HG02588 (cell line): ENCODE data around the gene TOMM7.
A peak's percentile ranks its signal among the peaks of the same experiment; 100 is the strongest.
"Not testable (repeated sequence)": the region's sequence is repeated elsewhere in the genome, so short reads cannot be mapped to it uniquely, and the experiment has no call there.

ENCODE experiments used
- ATAC-seq: cut with Tn5 transposase; IDR thresholded peaks from one replicate; pipeline ENCODE4 v1.9.1; 2021; ENCODE audit warnings: mild to moderate bottlenecking, moderate library complexity; ENCODE audit not compliant: unreplicated experiment

TOMM7 gene

GRCh38 chr7:22854158-22855048 lies 31.8 kb upstream of the TOMM7 start:
- ATAC-seq: peak; percentile 82

GRCh38 chr7:22853674-22854157 lies 31.1 kb upstream of the TOMM7 start:
- peak; percentile 27 for ATAC-seq

GRCh38 chr7:22853138-22853537 lies 30.5 kb upstream of the TOMM7 start:
- no peak for ATAC-seq

GRCh38 chr7:22851145-22851544 lies 28.5 kb upstream of the TOMM7 start:
- ATAC-seq: no peak

- not testable (repeated sequence) for ATAC-seq
These were observed 27.7 kb upstream of the TOMM7 start for GRCh38 chr7:22850394-22850793.

- ATAC-seq: no peak
These were observed 27.0 kb upstream of the TOMM7 start for GRCh38 chr7:22849662-22850061.

GRCh38 chr7:22849172-22849571 lies 26.5 kb upstream of the TOMM7 start:
- ATAC-seq: no peak

GRCh38 chr7:22846961-22847360 lies 24.3 kb upstream of the TOMM7 start:
- ATAC-seq: no peak

- ATAC-seq: no peak
These were observed 22.7 kb upstream of the TOMM7 start for GRCh38 chr7:22845221-22845834.

- ATAC-seq: no peak
These were observed 21.1 kb upstream of the TOMM7 start for GRCh38 chr7:22843681-22844309.

GRCh38 chr7:22842973-22843372 lies 20.3 kb upstream of the TOMM7 start:
- no peak for ATAC-seq

- no peak for ATAC-seq
These were observed 19.8 kb upstream of the TOMM7 start for GRCh38 chr7:22842383-22842941.

GRCh38 chr7:22841954-22842353 lies 19.3 kb upstream of the TOMM7 start:
- no peak for ATAC-seq

GRCh38 chr7:22837308-22837707 lies 14.7 kb upstream of the TOMM7 start:
- no peak for ATAC-seq

- not testable (repeated sequence) for ATAC-seq
These were observed 13.9 kb upstream of the TOMM7 start for GRCh38 chr7:22836506-22836905.

- ATAC-seq: no peak
These were observed 11.3 kb upstream of the TOMM7 start for GRCh38 chr7:22833957-22834356.

- ATAC-seq: no peak
These were observed 10.6 kb upstream of the TOMM7 start for GRCh38 chr7:22833113-22833855.

GRCh38 chr7:22832401-22832800 lies 9.8 kb upstream of the TOMM7 start:
- ATAC-seq: no peak

GRCh38 chr7:22831602-22832305 lies 9.1 kb upstream of the TOMM7 start:
- ATAC-seq: no peak

- ATAC-seq: no peak
These were observed 4.9 kb upstream of the TOMM7 start for GRCh38 chr7:22827563-22827962.
